HG03432 (cell line): ENCODE results near the gene MAGEF1.

Experiments used
- ATAC-seq: cut with Tn5 transposase; IDR thresholded peaks from one replicate; pipeline ENCODE4 v1.9.1; 2021; ENCODE audit warnings: mild to moderate bottlenecking, moderate library complexity; ENCODE audit not compliant: unreplicated experiment

The MAGEF1 gene

DNA sequence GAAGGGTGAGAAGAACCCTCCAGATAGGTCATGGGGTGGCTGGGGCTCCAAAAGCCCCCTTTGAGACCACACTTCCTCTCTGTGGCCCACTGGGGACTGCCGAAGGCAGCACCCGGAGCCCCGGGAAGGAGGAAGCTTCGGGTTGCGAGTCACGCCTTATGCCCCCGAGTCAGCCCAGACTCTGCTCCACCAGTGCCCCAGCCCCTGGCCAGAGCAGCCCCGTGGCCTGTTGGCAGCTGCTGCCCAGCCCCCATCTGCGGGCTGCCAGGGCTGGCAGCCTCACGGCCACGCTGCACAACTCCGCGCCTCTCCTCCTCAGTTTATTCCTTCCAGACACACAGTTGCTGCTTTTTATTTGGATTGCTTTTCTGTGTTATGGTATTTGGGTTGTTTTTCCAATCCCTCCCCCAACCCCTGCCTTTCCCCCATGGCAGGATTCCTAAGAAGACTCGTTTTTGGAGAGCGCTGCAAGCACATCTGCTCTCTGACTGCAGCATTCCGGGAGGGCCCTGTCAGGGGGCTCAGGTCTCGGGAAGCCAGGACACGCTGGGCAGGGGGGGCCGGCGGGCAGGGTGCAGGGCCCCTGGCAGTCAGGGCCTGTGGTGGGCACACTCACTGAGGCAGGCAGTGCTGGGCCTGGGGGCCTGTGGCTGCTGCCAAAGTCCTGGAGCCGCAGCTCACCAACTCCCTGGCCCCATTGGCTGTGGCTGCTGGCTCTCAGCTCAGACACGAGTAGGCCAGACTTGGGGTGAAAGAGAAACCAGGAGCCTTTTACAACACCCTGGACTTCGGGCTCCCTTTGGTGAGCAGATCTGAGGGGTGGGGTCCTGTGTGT, 20.2 kb downstream of the MAGEF1 start:
- no peak for ATAC-seq

DNA sequence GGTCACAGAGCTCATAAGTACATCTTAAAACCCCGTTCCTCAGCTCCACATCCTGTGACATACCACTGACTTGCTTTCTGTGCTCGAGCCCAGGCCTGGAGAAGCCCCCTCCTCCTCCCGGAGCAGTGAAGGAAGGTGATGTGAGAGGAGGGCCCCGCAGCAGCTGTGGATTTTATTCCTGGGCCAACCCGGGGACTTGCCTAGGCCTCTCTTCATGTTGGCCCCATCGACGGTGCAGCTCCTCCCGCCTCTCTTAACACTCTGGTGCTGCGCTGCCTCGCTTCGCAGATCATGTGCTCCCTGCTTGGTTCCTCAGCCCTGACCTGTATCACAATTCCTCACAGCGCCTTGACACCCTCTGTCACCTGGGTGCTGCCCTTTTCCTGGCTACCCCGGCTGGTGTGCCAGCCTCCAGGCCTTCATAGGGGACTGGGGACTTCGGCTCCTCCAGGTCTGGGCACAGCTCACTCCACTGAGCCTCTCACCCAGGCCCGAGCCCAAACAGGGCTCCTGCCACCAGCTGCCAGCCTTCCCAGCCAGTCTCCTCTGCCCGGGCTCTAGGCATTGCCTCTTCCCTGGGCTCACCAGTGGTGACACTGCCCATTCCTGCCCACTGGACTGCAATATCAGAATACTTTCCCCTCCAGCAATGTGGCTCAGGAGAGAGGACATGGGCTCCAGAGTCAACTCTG, 21.5 kb downstream of the MAGEF1 start:
- no peak for ATAC-seq

DNA sequence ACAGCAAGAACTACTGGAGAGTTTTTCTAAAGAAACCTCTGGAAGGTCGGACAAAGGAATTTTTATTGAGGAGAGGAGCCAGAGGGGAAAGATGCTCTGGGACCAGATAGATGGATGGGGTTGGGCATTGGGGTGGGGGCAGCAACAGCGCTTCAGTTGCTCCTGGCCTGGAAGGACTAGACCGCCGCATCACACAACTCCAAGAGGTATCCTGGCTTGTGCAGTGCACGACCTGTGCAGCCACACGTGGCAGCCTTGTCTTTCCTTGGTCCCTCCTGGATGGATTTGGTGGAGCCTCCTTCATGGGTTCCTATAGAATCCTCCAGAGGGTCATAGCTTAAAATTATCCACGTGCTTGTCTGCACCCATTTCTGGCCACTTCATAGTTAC, 23.0 kb downstream of the MAGEF1 start:
- ATAC-seq, result no peak

DNA sequence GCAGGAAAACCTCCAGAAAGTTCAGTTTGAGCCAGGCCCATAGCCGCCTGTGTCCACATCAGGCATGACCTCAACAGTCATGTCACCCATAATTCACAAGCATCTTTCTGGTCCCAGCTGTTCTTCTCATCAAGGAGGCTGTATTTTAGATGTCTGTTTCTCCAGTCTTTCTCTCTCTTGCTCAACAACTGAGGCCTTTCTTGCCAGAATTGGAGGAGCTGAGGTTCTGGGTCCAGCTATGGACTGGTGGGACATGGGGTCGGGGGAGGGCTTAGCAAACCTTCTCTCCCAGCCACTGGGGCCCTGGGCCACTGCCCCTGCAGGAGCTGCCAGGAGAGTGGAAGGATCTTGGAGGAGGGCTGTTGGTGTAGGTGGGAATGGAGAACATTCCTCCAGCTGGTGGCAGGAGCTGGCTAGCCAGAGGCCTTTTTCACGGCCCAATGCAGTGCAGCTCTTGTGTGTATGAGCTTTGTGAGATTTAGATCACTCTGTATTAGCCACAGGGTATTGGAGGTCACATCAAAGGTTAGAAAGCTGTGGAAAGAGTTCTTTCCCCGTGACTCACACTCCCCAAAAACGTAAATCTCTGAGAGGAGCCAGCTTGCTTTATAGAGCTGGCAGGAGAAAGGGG, 23.5 kb downstream of the MAGEF1 start:
- ATAC-seq, result no peak

DNA sequence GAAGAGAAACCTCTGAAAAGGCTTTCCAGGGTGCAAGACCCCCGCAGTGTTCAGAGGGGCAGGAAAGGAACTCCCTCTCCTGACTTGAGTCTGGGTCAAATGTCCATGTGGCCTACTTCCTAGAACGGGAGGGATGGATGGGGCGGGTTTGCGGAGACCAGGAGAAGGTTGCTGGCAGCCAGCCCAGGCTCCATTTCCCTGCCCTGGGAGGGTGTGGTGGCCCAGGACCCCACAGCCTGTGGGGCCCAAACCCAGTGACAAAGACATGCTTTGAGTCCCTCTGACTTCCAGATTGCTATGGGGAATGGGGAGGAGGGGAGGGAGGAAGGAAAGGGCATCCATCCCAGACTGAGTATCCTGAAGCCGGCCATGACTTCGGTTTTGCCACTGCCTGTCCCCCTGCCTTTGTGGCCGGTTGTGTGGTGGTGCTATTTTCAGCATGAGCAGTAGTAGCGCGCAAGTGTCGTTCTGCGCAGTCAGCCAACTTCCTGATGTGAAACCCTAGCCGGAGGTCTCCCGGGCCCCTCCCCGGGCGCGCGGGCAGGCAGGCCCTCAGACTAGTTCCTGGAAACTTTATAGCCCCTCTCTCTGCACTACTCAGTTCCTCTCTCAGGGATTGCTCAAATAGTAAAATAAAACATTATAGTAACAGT, 24.4 kb downstream of the MAGEF1 start:
- ATAC-seq, result no peak

DNA sequence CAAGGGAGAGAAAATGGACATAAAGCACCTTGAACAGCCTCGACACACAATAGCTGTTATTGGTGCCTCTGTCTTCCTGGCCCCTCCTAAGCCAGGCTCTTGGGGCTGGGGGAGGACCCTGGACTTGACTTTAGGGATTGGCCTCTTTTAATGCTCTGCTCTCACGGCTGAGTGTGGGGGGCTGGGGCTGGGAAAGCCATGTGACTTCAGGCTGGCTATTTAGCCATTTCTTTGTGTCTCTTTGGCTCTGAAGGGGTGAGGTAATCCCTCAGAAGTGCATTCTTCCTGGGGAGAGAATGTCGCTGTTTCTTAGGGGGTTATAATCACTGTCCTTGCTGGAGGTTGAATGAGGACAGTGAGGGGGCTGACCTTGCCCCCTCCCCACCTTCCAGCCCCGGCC, 26.2 kb downstream of the MAGEF1 start:
- no peak for ATAC-seq

DNA sequence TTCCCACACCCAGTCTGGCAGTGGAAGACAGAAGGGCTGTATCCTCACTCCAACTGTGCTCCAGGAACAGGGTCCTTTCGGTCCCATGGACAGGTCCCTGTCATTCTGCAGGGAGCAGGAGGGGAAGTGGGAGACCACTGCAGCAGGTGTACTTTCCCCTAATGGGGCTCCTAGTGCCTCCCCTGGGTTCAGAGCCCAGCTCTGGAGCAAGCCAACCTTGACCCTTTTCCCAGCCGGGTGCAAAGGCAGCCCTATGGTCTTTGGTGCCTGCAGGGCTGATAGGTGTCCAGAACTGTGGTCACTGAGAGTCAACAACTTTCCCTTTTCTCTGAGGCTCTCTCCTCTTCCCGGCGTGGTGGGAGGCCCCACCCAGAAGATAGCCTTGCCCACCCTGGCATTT, 26.8 kb downstream of the MAGEF1 start:
- ATAC-seq, result no peak

DNA sequence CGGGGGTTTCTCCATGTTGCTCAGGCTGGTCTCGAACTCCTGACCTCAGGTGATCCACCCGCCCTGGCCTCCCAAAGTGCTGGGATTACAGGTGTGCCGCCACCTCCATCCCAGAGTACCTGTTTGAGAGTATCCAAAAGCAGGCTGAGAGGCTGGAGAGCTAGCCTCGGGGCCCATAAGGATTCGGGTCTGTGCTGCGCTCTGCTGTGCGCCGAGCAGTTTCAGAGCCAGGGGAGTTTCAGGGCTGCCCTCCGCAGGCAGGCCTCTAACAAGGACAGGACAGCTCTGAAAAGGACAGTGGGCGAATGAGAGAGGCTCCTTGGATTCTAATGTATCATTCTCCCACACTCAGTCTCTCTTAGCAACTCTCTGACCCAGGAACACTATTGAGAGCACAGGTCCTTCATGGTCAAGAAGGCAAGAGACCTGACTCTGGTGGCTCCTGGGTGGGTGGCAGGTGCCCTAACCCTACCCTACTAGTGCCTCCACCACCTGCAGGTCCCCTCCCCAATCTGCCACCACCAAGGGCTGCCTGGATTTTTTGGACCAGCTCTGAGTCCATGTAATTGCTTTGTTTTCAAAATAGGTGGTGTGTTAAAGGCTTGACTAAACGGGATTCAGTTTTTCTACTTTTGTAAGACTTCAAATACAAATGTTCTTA, 27.8 kb downstream of the MAGEF1 start:
- no peak for ATAC-seq

DNA sequence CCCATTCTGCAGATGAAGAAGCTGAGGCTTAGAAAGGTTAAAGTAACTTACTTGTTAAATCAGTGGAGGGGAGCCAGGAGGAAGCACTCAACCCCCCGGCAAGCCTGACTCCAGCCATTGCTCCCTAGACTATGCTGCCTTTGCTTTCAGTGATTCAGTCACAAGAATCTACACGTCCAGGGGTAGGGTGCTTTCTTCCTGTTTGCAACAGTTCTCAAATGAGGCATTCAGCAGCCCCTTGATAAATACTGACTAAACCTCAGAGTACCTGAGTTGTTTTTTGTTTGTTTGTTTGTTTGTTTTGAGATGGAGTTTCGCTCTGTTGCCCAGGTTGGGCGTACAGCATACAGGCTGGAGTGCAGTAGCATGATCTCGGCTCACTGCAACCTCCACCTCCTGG, 28.6 kb downstream of the MAGEF1 start:
- no peak for ATAC-seq

DNA sequence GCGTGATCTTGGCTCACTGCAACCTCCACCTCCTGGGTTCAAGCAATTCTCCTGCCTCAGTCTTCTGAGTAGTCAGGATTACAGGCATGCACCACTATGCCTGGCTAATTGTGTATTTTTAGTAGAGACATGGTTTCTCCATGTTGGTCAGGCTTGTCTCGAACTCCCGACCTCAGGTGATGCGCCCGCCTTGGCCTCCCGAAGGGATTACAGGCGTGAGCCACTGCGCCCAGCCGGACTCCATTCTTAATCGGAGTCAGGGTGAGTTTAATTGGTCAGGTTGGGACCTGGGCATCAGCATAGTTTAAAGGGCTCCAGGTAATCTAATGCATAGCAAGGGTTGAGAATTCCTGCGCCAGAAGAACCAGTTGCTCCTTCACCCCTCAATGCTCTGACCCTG, 29.2 kb downstream of the MAGEF1 start:
- ATAC-seq, result no peak

DNA sequence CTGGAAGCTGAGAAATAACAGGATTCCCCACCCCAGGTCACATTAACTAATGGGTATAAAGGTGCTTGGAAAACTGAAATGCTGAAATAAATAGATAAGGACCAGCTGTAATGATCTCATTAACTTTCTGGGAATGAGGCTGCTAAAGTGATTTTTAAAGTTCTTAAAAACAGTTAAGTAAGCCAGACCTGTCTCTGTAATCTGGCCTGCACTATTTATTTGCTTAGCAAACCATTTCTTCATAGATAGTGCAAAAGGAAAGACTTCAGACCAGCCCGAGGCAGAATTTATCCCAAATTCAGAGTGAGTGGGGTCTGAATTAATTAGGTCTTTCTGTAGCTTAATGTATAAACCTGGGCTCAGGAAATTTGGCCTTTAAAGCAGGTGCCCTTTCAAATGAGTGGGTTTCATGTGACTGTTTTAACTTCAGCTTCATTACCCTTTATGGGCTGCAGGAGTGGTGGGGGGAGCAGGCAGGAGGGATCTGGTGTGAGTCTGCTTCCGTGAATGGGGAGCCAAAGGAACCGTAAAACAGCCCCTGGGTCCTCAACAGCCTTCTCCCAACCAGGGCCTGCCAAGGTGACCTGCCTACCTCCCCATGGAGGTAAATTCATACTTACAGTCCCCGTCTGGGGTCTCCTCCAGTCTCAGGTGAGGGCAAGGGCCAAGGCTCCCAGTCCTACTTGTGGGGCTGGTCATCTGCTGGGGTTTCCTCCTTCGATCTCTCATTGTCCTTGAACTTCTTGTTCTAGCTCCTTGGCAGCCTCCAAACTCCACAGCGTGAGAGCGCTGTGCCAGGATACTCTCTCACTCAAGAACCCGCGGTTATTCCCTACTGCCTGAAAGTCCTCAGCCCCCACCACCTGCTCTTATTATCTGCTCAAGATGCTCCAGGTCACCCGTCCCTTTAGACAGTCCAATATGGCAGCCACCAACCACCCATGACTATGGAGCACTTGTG, 31.2 kb downstream of the MAGEF1 start:
- ATAC-seq, result no peak

DNA sequence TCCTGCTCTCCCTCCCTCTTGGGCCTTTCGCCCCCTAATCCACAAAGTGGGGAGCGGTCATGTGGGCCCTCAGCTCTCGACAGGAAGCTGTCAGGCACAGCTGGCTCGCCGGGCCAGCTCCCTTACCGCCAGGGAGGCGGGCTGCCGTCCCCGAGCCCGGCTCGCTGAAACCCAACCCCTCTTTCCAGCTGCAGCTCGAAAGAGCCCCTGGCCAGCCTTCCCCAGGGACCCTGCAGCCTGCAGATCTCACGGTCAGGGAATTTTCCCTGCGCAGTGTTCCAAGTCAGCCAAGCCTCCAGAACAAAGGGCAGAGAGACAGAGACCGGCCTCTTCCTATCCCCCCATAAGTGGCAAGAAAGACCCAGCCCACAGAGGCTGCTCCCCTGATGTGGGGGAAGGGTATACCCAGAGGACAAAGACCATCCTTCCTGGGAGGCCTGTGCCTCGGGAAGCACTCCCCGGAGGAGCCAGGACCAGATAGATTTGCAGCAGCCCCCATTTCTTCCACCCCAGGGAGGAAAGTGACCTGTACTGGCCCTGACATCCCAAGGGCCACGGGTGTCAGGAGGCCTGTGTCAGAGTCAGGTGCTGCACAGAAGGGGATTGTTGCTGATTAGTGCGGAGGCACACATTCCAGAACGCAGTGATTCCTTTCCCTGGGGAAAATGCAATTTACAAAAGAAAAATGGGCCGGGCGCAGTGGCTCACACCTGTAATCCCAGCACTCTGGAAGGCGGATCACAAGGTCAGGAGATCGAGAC, 32.6 kb downstream of the MAGEF1 start:
- ATAC-seq, result no peak

DNA sequence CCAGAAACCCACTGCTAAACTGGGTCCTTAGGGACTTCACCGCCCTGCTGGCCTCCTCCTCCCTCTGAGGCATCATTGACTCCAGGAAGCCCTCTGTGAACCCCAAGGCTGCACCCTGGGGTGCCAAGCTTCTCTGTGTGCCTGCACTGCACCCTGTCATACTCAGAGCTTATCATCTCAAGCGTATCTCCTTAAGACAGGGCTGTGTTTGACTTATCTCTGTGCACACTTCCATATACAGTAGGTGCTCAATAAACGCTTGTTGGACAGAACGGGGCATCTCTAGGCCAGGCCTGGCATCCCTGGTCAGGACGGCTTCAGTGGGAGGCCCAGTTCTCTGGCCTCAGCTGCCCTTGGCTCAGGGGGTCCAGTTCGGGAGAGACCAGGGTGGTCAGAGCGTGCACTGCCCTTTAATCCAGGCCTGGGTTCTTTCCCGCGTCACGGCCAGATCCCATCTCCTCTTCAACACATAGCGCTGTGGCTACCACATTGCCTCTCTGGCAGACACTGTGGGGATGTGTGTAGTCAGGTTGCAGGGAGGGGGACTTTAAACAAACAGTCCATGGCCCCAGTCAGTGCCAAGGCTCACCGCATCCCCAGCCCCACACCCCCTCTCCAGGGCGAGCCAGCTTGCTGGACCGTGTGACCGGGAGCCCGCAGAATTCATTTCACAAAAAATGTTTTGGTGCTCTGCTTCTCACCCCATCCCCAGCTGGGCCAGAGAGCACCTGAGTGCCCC, 33.4 kb downstream of the MAGEF1 start:
- no peak for ATAC-seq

DNA sequence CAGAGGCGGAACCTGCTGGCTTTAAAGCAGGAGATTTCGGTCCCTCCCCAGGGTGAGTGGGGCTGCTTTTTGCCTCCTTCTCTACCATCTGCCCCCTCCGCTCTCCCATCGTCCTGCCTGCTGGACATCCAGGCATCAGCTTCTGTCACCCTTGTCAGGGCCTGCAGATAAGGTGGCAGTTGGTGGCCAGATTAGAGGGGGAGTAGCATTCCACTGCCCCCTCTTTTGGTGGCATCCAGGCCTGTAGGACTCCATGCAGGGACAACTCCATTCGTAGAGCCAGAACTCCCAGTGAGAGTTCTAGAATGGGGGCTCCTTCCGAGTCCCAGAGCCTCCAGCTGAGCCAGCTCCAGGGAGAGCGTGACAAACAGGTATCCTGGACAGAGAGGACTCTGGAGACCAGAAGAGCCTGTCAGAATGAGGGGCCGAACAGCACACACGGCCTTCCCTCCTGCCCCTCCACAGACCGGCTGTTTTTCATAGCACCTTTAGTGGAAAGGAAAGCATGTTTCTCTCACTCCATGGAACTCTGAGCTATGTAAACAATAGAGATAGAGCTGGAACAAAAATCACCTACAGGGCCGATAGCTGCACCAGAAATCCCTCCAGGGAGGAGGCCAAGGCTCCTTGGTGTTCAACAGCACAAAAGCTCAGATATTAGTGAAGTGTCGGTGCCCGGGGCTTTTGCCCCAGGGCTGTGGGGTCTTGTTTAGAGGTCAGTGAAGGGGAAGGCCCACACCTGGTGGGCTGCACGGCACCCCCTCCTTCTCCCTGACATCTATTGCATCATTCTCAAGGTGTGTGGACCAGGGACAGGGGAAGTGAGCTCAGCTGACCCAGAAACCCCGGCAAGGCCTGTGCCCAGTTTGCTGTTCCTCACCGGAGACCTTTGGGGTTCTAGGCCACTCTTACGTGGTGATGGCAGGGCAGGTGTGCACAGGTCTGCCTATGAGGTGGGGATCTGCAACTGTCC, 34.2 kb downstream of the MAGEF1 start:
- no peak for ATAC-seq

DNA sequence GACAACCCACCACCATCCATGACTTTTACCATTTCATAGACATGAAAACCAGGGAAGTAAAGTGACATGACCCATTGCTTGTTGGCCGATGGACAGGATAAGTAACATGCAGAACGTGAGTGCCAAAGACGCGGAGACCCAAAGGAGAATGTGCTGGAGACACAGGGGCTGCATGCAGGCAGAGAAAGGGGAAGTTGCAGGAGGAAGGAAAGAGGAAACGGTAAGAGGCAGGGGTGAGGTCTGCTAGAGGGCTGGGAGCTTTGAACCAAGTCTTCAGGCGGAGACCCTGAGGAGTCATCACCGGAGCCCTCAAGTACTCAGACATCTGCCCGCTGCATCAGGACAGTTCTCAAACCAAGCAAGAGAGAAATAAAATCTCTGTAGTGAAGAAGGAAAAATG, 34.9 kb downstream of the MAGEF1 start:
- no peak for ATAC-seq

DNA sequence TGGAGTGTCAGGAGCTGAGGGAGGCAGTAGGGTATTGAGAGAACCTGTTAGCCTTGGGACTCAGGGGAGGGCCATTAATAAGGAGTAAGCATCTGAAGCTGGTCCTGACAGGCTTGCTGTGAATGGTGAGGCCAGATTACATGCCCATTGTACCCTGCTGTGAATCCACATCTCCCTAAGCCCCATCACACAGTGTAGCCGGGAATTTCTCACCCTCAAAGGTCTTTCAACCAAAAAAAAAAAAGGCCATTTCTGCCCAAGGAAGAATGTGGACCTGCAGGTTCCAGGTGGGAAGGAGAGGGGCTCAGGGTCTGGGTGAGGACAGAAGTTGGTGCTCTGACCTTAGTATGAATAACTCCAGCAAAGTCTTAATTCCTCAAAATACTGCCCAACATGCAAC, 37.2 kb downstream of the MAGEF1 start:
- ATAC-seq, result no peak
